Measurements from ENCODE around the gene SAMD10.

SAMD10 gene

DNA sequence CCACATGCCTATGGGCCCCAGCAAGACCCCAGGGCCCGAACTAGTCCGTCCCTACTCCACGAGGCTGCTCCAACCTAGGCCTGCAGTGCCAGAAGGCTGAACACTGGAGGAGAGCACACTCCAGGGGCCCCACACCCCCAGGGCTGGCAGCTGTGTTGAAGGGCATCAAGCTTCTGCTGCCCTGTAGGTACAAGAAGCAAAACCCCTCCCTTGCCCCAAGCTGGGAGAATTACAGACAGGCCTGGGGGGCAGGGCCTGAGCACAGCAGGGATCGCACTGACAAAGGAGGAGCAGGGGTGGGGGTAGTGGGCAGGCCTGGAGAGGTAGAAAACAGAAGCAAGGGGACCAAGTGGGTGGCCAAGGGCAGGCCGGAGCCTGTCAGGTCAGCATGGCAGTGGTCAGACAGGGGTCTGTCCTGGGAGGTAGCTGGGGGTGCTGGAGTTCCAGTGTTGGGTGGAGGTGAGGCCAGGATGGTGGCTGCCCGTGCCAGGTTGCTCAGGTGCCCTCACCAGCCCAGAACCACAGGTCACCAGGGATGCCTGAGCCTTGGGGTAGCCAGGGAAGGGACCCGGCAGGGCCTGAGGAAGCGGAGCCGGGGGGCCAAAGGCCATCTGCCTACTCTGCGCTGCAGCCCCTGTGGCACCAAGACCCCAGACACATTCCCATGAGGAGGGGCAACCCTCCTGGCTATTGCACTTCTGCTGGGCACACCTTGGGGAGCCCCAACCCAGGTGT is 20.3 kb downstream of the SAMD10 start:
- POLR2A ChIA-PET: no interaction called here
- CTCF ChIA-PET: interaction anchor here (0.6 to 0.7 kb wide), 4 partner anchors 8 to 162 kb away, joined by 3 to 5 read pairs (median 4); no protein-coding TSS in a partner anchor
- Histone ChIP-seq H3K4me3 (ENCODE audit: low read depth, low read length) (no peak overlapping the region), H3K9me3 (ENCODE audit: control insufficient read depth, insufficient read depth, low read depth, low read length) (no peaks in the 10 kb centered on the region), H3K36me3 (ENCODE audit: control insufficient read depth in 2 of 2, insufficient read depth in 1 of 2, low read length in 2 of 2) (peaks cover 0 to 56% of the 10 kb centered on the region in 2 experiments; a peak in 1 of 3 replicates), H3K27ac (ENCODE audit: extremely low read depth, low read depth, low read length) (0 out of 2 replicates have a peak overlapping the region, but pooled peaks have one; percentile 33), H3K4me1 (ENCODE audit: control insufficient read depth, insufficient read depth, low read length) (0 out of 2 replicates have a peak, but pooled peaks cover 4% of the 10 kb centered on the region)
- TF ChIP-seq ZBTB17 (tag by site-specific recombination; IDR thresholded peaks at IDR 0.05) (peak; percentile 40; the same call in 1 of the 2 replicates), KLF1 (tag by site-specific recombination; IDR thresholded peaks at IDR 0.05) (peak; percentile 35; the same call in 1 of the 2 replicates), ZNF132 (tag by site-specific recombination; IDR thresholded peaks at IDR 0.05; ENCODE audit: borderline replicate concordance) (no peak), ZFP37 (tag by site-specific recombination; IDR thresholded peaks at IDR 0.05) (no peak), ZBTB1 (tag by site-specific recombination; IDR thresholded peaks at IDR 0.05) (no peak), ZNF354C (tag by site-specific recombination; IDR thresholded peaks at IDR 0.05; ENCODE audit: borderline replicate concordance, low read depth) (no peak), ZNF585B (tag by site-specific recombination; IDR thresholded peaks at IDR 0.05) (no peak), ZNF548 (tag by site-specific recombination; IDR thresholded peaks at IDR 0.05) (no peak), ZNF571 (tag by site-specific recombination; IDR thresholded peaks at IDR 0.05) (no peak), RBAK (tag by site-specific recombination; IDR thresholded peaks at IDR 0.05) (no peak), ZNF174 (tag by site-specific recombination; IDR thresholded peaks at IDR 0.05) (no peak), OVOL3 (tag by site-specific recombination; IDR thresholded peaks at IDR 0.05) (no peak), BCL11A (tag by site-specific recombination; IDR thresholded peaks at IDR 0.05; ENCODE audit: low read depth) (peak; percentile 47; the same call in 1 of the 2 replicates), ZNF670 (tag by site-specific recombination; IDR thresholded peaks at IDR 0.05; ENCODE audit: low read depth) (no peak), ZNF529 (tag by site-specific recombination; IDR thresholded peaks at IDR 0.05; ENCODE audit: insufficient replicate concordance) (no peak), GFI1B (tag by site-specific recombination; IDR thresholded peaks at IDR 0.05) (no peak), SP7 (tag by site-specific recombination; IDR thresholded peaks at IDR 0.05) (no peak), SETDB1 (IDR thresholded peaks at IDR 0.05; ENCODE audit: insufficient read length, low read length) (no peak), ZFHX2 (tag by site-specific recombination; conservative IDR thresholded peaks at IDR 0.05) (peak; percentile 35), ZNF433 (tag by site-specific recombination; IDR thresholded peaks at IDR 0.05; ENCODE audit: low read depth) (no peak), ZNF473 (tag by site-specific recombination; IDR thresholded peaks at IDR 0.05) (no peak)
- TF ChIP-seq, protein P1, sequence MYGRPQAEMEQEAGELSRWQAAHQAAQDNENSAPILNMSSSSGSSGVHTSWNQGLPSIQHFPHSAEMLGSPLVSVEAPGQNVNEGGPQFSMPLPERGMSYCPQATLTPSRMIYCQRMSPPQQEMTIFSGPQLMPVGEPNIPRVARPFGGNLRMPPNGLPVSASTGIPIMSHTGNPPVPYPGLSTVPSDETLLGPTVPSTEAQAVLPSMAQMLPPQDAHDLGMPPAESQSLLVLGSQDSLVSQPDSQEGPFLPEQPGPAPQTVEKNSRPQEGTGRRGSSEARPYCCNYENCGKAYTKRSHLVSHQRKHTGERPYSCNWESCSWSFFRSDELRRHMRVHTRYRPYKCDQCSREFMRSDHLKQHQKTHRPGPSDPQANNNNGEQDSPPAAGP (tag by site-specific recombination; IDR thresholded peaks at IDR 0.05): peak; percentile 50; the same call in 1 of the 2 replicates
- TF ChIP-seq, protein P2, sequence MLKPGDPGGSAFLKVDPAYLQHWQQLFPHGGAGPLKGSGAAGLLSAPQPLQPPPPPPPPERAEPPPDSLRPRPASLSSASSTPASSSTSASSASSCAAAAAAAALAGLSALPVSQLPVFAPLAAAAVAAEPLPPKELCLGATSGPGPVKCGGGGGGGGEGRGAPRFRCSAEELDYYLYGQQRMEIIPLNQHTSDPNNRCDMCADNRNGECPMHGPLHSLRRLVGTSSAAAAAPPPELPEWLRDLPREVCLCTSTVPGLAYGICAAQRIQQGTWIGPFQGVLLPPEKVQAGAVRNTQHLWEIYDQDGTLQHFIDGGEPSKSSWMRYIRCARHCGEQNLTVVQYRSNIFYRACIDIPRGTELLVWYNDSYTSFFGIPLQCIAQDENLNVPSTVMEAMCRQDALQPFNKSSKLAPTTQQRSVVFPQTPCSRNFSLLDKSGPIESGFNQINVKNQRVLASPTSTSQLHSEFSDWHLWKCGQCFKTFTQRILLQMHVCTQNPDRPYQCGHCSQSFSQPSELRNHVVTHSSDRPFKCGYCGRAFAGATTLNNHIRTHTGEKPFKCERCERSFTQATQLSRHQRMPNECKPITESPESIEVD (tag by site-specific recombination; IDR thresholded peaks at IDR 0.05): no peak
- TF ChIP-seq, protein P3, sequence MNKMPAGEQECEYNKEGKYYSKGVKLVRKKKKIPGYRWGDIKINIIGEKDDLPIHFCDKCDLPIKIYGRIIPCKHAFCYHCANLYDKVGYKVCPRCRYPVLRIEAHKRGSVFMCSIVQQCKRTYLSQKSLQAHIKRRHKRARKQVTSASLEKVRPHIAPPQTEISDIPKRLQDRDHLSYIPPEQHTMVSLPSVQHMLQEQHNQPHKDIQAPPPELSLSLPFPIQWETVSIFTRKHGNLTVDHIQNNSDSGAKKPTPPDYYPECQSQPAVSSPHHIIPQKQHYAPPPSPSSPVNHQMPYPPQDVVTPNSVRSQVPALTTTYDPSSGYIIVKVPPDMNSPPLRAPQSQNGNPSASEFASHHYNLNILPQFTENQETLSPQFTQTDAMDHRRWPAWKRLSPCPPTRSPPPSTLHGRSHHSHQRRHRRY (tag by site-specific recombination; IDR thresholded peaks at IDR 0.05): no peak
- TF ChIP-seq, protein P4, sequence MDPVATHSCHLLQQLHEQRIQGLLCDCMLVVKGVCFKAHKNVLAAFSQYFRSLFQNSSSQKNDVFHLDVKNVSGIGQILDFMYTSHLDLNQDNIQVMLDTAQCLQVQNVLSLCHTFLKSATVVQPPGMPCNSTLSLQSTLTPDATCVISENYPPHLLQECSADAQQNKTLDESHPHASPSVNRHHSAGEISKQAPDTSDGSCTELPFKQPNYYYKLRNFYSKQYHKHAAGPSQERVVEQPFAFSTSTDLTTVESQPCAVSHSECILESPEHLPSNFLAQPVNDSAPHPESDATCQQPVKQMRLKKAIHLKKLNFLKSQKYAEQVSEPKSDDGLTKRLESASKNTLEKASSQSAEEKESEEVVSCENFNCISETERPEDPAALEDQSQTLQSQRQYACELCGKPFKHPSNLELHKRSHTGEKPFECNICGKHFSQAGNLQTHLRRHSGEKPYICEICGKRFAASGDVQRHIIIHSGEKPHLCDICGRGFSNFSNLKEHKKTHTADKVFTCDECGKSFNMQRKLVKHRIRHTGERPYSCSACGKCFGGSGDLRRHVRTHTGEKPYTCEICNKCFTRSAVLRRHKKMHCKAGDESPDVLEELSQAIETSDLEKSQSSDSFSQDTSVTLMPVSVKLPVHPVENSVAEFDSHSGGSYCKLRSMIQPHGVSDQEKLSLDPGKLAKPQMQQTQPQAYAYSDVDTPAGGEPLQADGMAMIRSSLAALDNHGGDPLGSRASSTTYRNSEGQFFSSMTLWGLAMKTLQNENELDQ (tag by site-specific recombination; IDR thresholded peaks at IDR 0.05; ENCODE audit: low read depth): no peak
- TF ChIP-seq, protein P5, sequence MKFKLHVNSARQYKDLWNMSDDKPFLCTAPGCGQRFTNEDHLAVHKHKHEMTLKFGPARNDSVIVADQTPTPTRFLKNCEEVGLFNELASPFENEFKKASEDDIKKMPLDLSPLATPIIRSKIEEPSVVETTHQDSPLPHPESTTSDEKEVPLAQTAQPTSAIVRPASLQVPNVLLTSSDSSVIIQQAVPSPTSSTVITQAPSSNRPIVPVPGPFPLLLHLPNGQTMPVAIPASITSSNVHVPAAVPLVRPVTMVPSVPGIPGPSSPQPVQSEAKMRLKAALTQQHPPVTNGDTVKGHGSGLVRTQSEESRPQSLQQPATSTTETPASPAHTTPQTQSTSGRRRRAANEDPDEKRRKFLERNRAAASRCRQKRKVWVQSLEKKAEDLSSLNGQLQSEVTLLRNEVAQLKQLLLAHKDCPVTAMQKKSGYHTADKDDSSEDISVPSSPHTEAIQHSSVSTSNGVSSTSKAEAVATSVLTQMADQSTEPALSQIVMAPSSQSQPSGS (tag by site-specific recombination; IDR thresholded peaks at IDR 0.05; ENCODE audit: low read depth): no peak
- TF ChIP-seq, protein P6, sequence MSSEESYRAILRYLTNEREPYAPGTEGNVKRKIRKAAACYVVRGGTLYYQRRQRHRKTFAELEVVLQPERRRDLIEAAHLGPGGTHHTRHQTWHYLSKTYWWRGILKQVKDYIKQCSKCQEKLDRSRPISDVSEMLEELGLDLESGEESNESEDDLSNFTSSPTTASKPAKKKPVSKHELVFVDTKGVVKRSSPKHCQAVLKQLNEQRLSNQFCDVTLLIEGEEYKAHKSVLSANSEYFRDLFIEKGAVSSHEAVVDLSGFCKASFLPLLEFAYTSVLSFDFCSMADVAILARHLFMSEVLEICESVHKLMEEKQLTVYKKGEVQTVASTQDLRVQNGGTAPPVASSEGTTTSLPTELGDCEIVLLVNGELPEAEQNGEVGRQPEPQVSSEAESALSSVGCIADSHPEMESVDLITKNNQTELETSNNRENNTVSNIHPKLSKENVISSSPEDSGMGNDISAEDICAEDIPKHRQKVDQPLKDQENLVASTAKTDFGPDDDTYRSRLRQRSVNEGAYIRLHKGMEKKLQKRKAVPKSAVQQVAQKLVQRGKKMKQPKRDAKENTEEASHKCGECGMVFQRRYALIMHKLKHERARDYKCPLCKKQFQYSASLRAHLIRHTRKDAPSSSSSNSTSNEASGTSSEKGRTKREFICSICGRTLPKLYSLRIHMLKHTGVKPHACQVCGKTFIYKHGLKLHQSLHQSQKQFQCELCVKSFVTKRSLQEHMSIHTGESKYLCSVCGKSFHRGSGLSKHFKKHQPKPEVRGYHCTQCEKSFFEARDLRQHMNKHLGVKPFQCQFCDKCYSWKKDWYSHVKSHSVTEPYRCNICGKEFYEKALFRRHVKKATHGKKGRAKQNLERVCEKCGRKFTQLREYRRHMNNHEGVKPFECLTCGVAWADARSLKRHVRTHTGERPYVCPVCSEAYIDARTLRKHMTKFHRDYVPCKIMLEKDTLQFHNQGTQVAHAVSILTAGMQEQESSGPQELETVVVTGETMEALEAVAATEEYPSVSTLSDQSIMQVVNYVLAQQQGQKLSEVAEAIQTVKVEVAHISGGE (tag by site-specific recombination; conservative IDR thresholded peaks at IDR 0.05; ENCODE audit: low read depth): no peak
